ENCODE data around the gene FLACC1. TPM values are rescaled to one million over a fixed set of nuclear protein-coding genes. Genes with fewer than 3 reads are reported as not detected.

The FLACC1 gene
- total and polyA plus RNA-seq, 2 of the 8 experiments (the other 6 are each of a cell fraction or from before 2014, with no cell fraction given), result 0.58 TPM; not detected in 1

DNA sequence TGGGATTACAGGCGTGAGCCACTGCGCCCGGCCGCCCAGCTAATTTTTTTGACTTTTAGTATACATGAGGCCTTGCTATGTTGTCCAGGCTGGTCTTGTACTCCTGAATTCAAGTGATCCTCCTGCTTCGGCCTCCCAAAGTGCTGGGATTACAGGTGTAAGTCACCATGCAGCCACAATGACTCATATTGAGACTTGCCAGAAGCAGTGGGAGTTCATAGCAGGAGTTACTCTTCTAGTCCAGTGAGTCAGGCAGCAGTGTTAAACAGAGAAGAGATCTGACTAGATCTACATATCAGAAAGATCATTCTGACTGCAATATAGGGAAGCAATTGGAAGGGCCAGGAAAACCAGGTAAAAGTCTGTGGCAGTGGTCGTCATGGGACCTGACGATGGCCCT is 1.5 kb upstream of the FLACC1 start:
- H2BK20ac ChIP-seq (ENCODE audit: low read length), result no peak overlapping the region
- H2BK12ac ChIP-seq (ENCODE audit: low read depth, low read length), result no peak overlapping the region; the same call in 1 of the 2 replicates
- H3K36me3 ChIP-seq (ENCODE audit: control insufficient read depth in 2 of 4, insufficient read depth in 4 of 4, low read length in 3 of 4), result peaks cover 0 to 4% (median 0%) of the 10 kb centered on the region in 4 experiments; a peak in 1 of 8 replicates
- no peaks in the 10 kb centered on the region for H4K20me1 ChIP-seq (replicated peaks in 1 of 2; ENCODE audit: control insufficient read depth in 1 of 2, insufficient read depth in 2 of 2, low read length in 2 of 2)
- no peak overlapping the region for H2BK5ac ChIP-seq (ENCODE audit: low read depth, low read length)
- H3K4me2 ChIP-seq (ENCODE audit: insufficient read depth in 1 of 2, low read depth in 2 of 2, low read length in 2 of 2), result no peak overlapping the region
- H3K4me3 ChIP-seq (ENCODE audit: extremely low read depth in 1 of 4, insufficient read depth in 2 of 4, low read depth in 3 of 4, low read length in 4 of 4), result no peak overlapping the region
- FAIRE-seq, result no peak
- no peak for DNase-seq (ENCODE audit: low read depth in 1 of 2, low spot score in 2 of 2)
- H3K27me3 ChIP-seq (replicated peaks in 1 of 4; ENCODE audit: control insufficient read depth in 3 of 4, extremely low read depth in 1 of 4, insufficient read depth in 3 of 4, low read length in 3 of 4), result no peaks in the 10 kb centered on the region
- CTCF ChIA-PET (ENCODE audit: partially characterized antibody), result interaction anchor here (0.8 to 1.0 kb wide), 2 partner anchors 9 to 127 kb away, joined by 3 to 5 read pairs; no protein-coding TSS in a partner anchor
- no peak overlapping the region for H2BK15ac ChIP-seq (ENCODE audit: low read length)
- no peaks in the 10 kb centered on the region for H3K79me1 ChIP-seq (ENCODE audit: low read depth, low read length)
- H4K91ac ChIP-seq (replicated peaks; ENCODE audit: insufficient read length, low read length), result no peak overlapping the region
- H3K4me1 ChIP-seq (replicated peaks in 1 of 4; ENCODE audit: control insufficient read depth in 3 of 4, insufficient read depth in 4 of 4, low read length in 3 of 4), result no peaks in the 10 kb centered on the region
- H2BK120ac ChIP-seq (replicated peaks; ENCODE audit: low read depth, low read length), result no peak overlapping the region
- no peak overlapping the region for H3K23ac ChIP-seq (ENCODE audit: insufficient read length)
- H3K14ac ChIP-seq (ENCODE audit: insufficient read length), result no peak overlapping the region
- no peaks in the 10 kb centered on the region for H3K79me2 ChIP-seq (ENCODE audit: control insufficient read depth in 1 of 2, insufficient read depth in 2 of 2, low read length in 2 of 2)
- H3K56ac ChIP-seq (replicated peaks; ENCODE audit: insufficient read length, low read depth, low read length), result no peak overlapping the region
- no peak overlapping the region for H3K4ac ChIP-seq (replicated peaks; ENCODE audit: insufficient read length, low read depth, low read length)
- H3K9me3 ChIP-seq (ENCODE audit: insufficient read depth in 2 of 2, low read depth in 1 of 2, low read length in 1 of 2), result peaks cover 9 to 13% of the 10 kb centered on the region in 2 experiments
- no peak overlapping the region for H3K27ac ChIP-seq (ENCODE audit: low read depth, low read length)
- no peak overlapping the region for H3K9ac ChIP-seq (replicated peaks in 1 of 4; ENCODE audit: extremely low read depth in 1 of 4, low read depth in 3 of 4, low read length in 3 of 4)
- POLR2A ChIA-PET (ENCODE audit: partially characterized antibody), result no interaction called here
- WGBS, 2 experiments (ENCODE audit: extremely low coverage in 1 of 2, insufficient coverage in 1 of 2, insufficient read length in 1 of 2, insufficient replicate concordance in 2 of 2, low coverage in 1 of 2, low lambda C conversion rate in 2 of 2, missing lambda C conversion rate in 1 of 2), result 81% methylated on average over 7 of the region's 7 CpGs; no CpG with 5 or more reads in 1 of the 2 experiments
- H3K23me2 ChIP-seq (ENCODE audit: low read depth, low read length), result no peaks in the 10 kb centered on the region
- H4K8ac ChIP-seq (ENCODE audit: extremely low read depth, insufficient read depth, low read length), result no peak overlapping the region
- no peak overlapping the region for H2AFZ ChIP-seq (ENCODE audit: low read length)
- H3K18ac ChIP-seq (ENCODE audit: extremely low read depth, low read length), result no peak overlapping the region
- H4K5ac ChIP-seq (ENCODE audit: insufficient read length, low read depth, low read length), result no peak overlapping the region
- no peak overlapping the region for H2AK5ac ChIP-seq (ENCODE audit: low read depth, low read length)
- TF ChIP-seq EZH2 (IDR thresholded peaks at IDR 0.05; ENCODE audit: low read depth, low read length, severe bottlenecking) (no peak), GABPA (IDR thresholded peaks at IDR 0.05; ENCODE audit: borderline replicate concordance, insufficient read depth, low read length) (no peak), CBX5 (IDR thresholded peaks at IDR 0.05; ENCODE audit: low read depth, low read length) (no peak), TCF12 (IDR thresholded peaks at IDR 0.05; ENCODE audit: low read depth, low read length) (no peak), CBX8 (IDR thresholded peaks at IDR 0.05; ENCODE audit: borderline replicate concordance, low read depth, low read length) (no peak), RAD21 (IDR thresholded peaks at IDR 0.05 in 1 of 2, conservative IDR thresholded peaks at IDR 0.05 in 1 of 2; ENCODE audit: low read depth in 2 of 2, low read length in 2 of 2) (no peak), JUN (IDR thresholded peaks at IDR 0.05; ENCODE audit: low read depth, low read length) (no peak), ASH2L (IDR thresholded peaks at IDR 0.05; ENCODE audit: low read length) (no peak), GTF2F1 (IDR thresholded peaks at IDR 0.05; ENCODE audit: borderline replicate concordance, low read depth, low read length) (no peak), TBP (IDR thresholded peaks at IDR 0.05; ENCODE audit: low read depth, low read length) (no peak), SP2 (IDR thresholded peaks at IDR 0.05; ENCODE audit: low read length) (no peak), POU5F1 (IDR thresholded peaks at IDR 0.05; ENCODE audit: low read depth, low read length) (no peak), SP4 (IDR thresholded peaks at IDR 0.05; ENCODE audit: low read length) (no peak), BRCA1 (IDR thresholded peaks at IDR 0.05; ENCODE audit: low read depth, low read length) (no peak)
- TF ChIP-seq, protein P1, sequence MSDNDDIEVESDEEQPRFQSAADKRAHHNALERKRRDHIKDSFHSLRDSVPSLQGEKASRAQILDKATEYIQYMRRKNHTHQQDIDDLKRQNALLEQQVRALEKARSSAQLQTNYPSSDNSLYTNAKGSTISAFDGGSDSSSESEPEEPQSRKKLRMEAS (IDR thresholded peaks at IDR 0.05), result no peak

Data from H1 (cell line).